NB4 (cell line): ENCODE measurements around the gene OR10A7.

ENCODE experiments used
- DNase-seq: peaks from one replicate; pipeline ENCODE4 v3.0.0; 2010; ENCODE audit warnings: low read depth
- H3K4me3 ChIP-seq: one replicate; pipeline ENCODE4 v1.5.1; 2011; ENCODE audit warnings: mild to moderate bottlenecking, low read depth, low read length, moderate library complexity
- MYC ChIP-seq: IDR thresholded peaks from 2 replicates; pipeline ENCODE4 v1.6.1; 2011; ENCODE audit warnings: low read depth, low read length
- POLR2A ChIP-seq: IDR thresholded peaks from 2 replicates; pipeline ENCODE4 v1.6.1; 2011; ENCODE audit warnings: mild to moderate bottlenecking; ENCODE audit not compliant: insufficient read length; ENCODE audit errors: extremely low read depth
- TF ChIP-seq, protein P1 (sequence below): IDR thresholded peaks from one replicate; pipeline ENCODE4 v1.5.1; 2012; ENCODE audit warnings: low read depth, low read length
- TF ChIP-seq, protein P2 (sequence below): IDR thresholded peaks from 2 replicates; pipeline ENCODE4 v1.6.1; 2011; ENCODE audit warnings: low read depth, low read length

OR10A7 gene

DNA sequence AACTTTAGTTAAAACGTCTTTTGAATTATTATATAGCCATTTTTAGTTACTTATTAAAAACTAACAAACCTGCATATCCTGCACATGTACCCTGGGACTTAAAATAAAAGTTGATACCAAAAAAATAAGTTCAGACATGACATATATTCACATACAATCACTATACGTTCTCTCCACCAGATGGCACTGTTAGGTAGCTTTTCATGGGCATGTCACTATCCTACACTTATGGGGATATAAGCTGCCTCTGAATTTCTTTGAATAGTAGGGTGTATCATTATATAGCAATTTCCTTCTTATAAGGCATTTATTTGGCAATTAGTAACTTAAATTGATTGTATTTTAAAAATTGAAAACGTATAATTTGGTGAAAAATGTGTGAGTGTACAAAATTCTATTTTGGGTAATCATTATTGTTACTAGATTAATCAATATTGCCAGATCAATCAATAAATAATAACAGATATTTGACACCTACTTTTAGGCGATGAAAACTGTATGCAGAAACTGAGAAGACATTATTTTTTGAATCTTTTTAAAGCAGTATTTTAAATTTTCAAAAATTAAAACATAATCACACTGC is 31.8 kb upstream of the OR10A7 start:
- peak; percentile 82 for DNase-seq
- no peak overlapping the region for H3K4me3 ChIP-seq
- TF ChIP-seq POLR2A, result no peak
- TF ChIP-seq, protein P1, sequence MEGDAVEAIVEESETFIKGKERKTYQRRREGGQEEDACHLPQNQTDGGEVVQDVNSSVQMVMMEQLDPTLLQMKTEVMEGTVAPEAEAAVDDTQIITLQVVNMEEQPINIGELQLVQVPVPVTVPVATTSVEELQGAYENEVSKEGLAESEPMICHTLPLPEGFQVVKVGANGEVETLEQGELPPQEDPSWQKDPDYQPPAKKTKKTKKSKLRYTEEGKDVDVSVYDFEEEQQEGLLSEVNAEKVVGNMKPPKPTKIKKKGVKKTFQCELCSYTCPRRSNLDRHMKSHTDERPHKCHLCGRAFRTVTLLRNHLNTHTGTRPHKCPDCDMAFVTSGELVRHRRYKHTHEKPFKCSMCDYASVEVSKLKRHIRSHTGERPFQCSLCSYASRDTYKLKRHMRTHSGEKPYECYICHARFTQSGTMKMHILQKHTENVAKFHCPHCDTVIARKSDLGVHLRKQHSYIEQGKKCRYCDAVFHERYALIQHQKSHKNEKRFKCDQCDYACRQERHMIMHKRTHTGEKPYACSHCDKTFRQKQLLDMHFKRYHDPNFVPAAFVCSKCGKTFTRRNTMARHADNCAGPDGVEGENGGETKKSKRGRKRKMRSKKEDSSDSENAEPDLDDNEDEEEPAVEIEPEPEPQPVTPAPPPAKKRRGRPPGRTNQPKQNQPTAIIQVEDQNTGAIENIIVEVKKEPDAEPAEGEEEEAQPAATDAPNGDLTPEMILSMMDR, result peak; percentile 59

DNA sequence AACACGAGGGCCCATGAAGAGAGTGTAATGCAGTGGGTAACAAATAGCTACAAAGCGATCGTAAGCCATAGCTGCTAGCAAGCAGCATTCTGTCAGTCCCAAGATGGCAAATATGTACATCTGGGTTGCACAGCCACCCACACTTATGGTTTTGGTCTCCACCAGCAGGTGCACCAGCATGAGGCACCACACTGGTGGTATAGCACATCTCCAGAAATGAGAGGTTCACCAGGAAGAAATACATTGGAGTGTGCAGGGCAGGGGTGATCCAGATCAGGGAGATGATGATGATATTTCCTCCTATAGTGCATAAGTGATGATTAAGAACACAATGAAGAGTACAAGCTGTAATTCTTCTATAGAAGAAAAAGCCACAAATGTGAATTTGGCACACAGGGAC is 26.4 kb upstream of the OR10A7 start:
- TF ChIP-seq, protein P1, result no peak
- TF ChIP-seq, protein P2, sequence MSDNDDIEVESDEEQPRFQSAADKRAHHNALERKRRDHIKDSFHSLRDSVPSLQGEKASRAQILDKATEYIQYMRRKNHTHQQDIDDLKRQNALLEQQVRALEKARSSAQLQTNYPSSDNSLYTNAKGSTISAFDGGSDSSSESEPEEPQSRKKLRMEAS, result no peak
- TF ChIP-seq POLR2A, result no peak
- H3K4me3 ChIP-seq, result no peak overlapping the region
- DNase-seq, result no peak

DNA sequence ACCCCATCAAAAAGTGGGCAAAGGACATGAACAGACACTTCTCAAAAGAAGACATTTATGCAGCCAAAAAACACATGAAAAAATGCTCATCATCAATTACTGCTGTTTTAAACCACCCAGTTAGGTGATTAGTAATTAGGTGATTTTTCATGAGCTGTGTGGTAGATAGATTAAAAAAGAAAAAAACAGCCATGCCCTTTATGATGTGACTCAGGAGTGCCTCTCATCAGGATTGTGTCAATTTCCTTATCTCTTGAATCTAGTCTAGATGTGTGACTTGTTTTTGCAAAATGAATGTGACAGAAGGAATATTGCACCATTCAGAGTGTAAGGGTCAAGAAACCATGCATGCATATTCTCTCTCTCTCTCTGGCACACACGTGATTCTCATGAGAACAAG is 5.7 kb downstream of the OR10A7 start:
- no peak overlapping the region for H3K4me3 ChIP-seq
- TF ChIP-seq, protein P2, result no peak
- TF ChIP-seq, protein P1, result no peak
- TF ChIP-seq POLR2A, result no peak
- TF ChIP-seq MYC, result no peak
- no peak for DNase-seq

DNA sequence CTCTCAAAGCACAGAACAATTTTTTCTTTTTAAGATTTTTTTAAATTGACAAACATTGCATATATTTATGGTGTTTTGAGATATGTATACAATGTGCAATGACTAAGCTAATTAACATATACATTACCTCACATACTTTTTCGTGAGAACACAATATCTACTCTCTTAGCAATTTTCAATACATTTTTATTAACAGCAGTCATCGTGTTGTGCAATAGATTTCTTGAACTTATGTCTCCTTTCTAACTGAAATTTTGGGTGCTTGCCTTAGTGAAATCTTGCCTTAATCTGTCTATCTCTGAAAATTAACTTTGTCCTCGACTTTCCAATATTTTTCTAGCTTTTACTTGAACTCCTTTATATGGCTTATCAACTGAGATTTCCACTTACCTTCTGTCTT is 6.8 kb downstream of the OR10A7 start:
- no peak for DNase-seq
- no peak overlapping the region for H3K4me3 ChIP-seq
- TF ChIP-seq MYC, result no peak
- TF ChIP-seq, protein P1, result no peak
- TF ChIP-seq, protein P2, result no peak
- no peak for TF ChIP-seq POLR2A

DNA sequence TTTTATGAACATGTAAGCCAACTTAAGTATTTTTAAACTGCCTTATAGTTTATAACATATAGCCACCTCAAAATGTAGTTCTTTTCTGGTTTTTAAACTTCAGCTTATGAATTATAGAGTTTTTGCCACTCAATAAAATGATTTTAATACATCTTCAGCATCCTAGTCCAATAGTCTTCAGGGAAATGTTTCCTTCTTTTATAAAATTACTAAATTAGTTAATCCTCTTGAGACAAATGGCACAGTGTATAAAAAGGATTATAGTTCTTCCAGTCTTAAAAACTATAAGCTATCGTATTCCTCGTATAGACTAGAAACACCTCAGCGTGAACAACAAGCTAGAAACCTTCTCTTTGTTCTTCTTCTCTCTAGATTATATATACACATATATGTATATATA is 23.5 kb downstream of the OR10A7 start, which contains the start of gene OR6C74:
Gene OR6C74 (plus strand): TSS at position 301 of the 400 bp plus-strand sequence. CDS start 2,679 bp downstream, outside the sequence.
- DNase-seq, result no peak
- TF ChIP-seq POLR2A (no peak), MYC (no peak)
- TF ChIP-seq, protein P1, result no peak
- TF ChIP-seq, protein P2, result no peak
- no peak within 1 kb of the TSS for H3K4me3 ChIP-seq

DNA sequence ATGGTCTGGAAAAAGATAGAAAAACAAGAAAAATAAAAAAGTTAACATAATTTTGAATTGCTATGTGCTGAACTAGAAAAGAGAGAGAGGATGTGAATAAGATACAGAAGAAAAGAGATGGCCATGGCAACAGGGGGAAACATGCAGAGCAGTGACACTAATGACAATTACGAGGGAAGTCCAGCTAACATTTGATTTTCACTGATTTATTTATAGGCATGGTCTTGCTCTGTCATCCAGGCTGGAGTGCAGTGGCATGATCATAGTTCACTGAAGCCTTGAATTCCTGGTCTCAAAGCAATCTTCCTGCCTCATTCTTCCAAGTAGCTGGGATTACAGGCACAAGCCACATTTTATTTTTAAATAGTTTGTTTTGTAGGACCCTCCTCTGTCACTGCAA is 25.3 kb downstream of the OR10A7 start:
- TF ChIP-seq MYC (no peak), POLR2A (no peak)
- TF ChIP-seq, protein P2, result no peak
- TF ChIP-seq, protein P1, result no peak
- DNase-seq, result no peak
- H3K4me3 ChIP-seq, result no peak overlapping the region
